Neuron (in vitro differentiated cells): ENCODE data around the gene DTX4.
A peak's percentile ranks its signal among the peaks of the same experiment; 100 is the strongest.

Experiments
- H2AFZ ChIP-seq: one replicate; pipeline ENCODE4 v1.6.1; 2013; ENCODE audit warnings: low read depth, mild to moderate bottlenecking, inconsistent platforms, low read length, moderate library complexity
- H3K27me3 ChIP-seq: one replicate; pipeline ENCODE4 v1.6.1; 2013; ENCODE audit warnings: low read length; ENCODE audit not compliant: insufficient read depth
- H3K36me3 ChIP-seq: one replicate; pipeline ENCODE4 v1.6.1; 2013; ENCODE audit warnings: low read length; ENCODE audit not compliant: insufficient read depth
- H3K4me1 ChIP-seq: one replicate; pipeline ENCODE4 v1.6.1; 2013; ENCODE audit warnings: low read length; ENCODE audit not compliant: insufficient read depth
- H3K4me3 ChIP-seq: 2 replicates; pipeline ENCODE4 v1.5.1; 2013; ENCODE audit warnings: mild to moderate bottlenecking, low read length, moderate library complexity
- H3K9me3 ChIP-seq: one replicate; pipeline ENCODE4 v1.6.1; 2013; ENCODE audit warnings: low read length

DTX4 gene

GRCh38 chr11:59178402-59178801 lies 6.5 kb downstream of the DTX4 start:
- Histone ChIP-seq H3K4me1 (peaks cover 87% of the 10 kb centered on the region), H2AFZ (no peak overlapping the region), H3K9me3 (peaks cover 22% of the 10 kb centered on the region), H3K27me3 (no peaks in the 10 kb centered on the region), H3K36me3 (peaks cover 59% of the 10 kb centered on the region), H3K4me3 (no peak overlapping the region)

- Histone ChIP-seq H3K36me3 (peaks cover 64% of the 10 kb centered on the region), H3K27me3 (no peaks in the 10 kb centered on the region), H3K9me3 (peaks cover 22% of the 10 kb centered on the region), H2AFZ (no peak overlapping the region), H3K4me1 (peaks cover 90% of the 10 kb centered on the region), H3K4me3 (no peak overlapping the region)
These were observed 7.2 kb downstream of the DTX4 start for GRCh38 chr11:59179121-59179520.

GRCh38 chr11:59180168-59180776 lies 8.3 kb downstream of the DTX4 start:
- Histone ChIP-seq H3K4me3 (no peak overlapping the region), H3K36me3 (peaks cover 64% of the 10 kb centered on the region), H3K4me1 (peaks cover 85% of the 10 kb centered on the region), H2AFZ (no peak overlapping the region), H3K9me3 (peaks cover 22% of the 10 kb centered on the region), H3K27me3 (no peaks in the 10 kb centered on the region)

- no peak overlapping the region for H3K4me3 ChIP-seq
- no peak overlapping the region for H2AFZ ChIP-seq
- peaks cover 22% of the 10 kb centered on the region for H3K9me3 ChIP-seq
- H3K4me1 ChIP-seq, result peaks cover 85% of the 10 kb centered on the region
- H3K36me3 ChIP-seq, result peaks cover 63% of the 10 kb centered on the region
- H3K27me3 ChIP-seq, result no peaks in the 10 kb centered on the region
These were observed 9.0 kb downstream of the DTX4 start for GRCh38 chr11:59180907-59181306.

- no peak overlapping the region for H2AFZ ChIP-seq
- H3K27me3 ChIP-seq, result no peaks in the 10 kb centered on the region
- peaks cover 86% of the 10 kb centered on the region for H3K4me1 ChIP-seq
- H3K36me3 ChIP-seq, result peaks cover 63% of the 10 kb centered on the region
- H3K9me3 ChIP-seq, result peaks cover 14% of the 10 kb centered on the region
- H3K4me3 ChIP-seq, result no peak overlapping the region
These were observed 10.0 kb downstream of the DTX4 start for GRCh38 chr11:59181746-59182456.

- no peak overlapping the region for H3K4me3 ChIP-seq
- peaks cover 63% of the 10 kb centered on the region for H3K36me3 ChIP-seq
- H3K4me1 ChIP-seq, result peaks cover 86% of the 10 kb centered on the region
- H3K27me3 ChIP-seq, result no peaks in the 10 kb centered on the region
- peaks cover 12% of the 10 kb centered on the region for H3K9me3 ChIP-seq
- no peak overlapping the region for H2AFZ ChIP-seq
These were observed 10.7 kb downstream of the DTX4 start for GRCh38 chr11:59182457-59183151.

- peaks cover 3% of the 10 kb centered on the region for H3K9me3 ChIP-seq
- no peaks in the 10 kb centered on the region for H3K27me3 ChIP-seq
- peaks cover 78% of the 10 kb centered on the region for H3K4me1 ChIP-seq
- H3K36me3 ChIP-seq, result peaks cover 63% of the 10 kb centered on the region
- H2AFZ ChIP-seq, result no peak overlapping the region
- no peak overlapping the region for H3K4me3 ChIP-seq
These were observed 11.8 kb downstream of the DTX4 start for GRCh38 chr11:59183771-59184170.

GRCh38 chr11:59184691-59185339 lies 12.9 kb downstream of the DTX4 start:
- Histone ChIP-seq H3K4me3 (peak overlapping the region; percentile 15), H3K9me3 (no peaks in the 10 kb centered on the region), H3K4me1 (peaks cover 73% of the 10 kb centered on the region), H3K36me3 (peaks cover 73% of the 10 kb centered on the region), H2AFZ (no peak overlapping the region), H3K27me3 (no peaks in the 10 kb centered on the region)

- Histone ChIP-seq H3K4me3 (peak overlapping the region; percentile 15), H3K36me3 (peaks cover 80% of the 10 kb centered on the region), H3K9me3 (no peaks in the 10 kb centered on the region), H2AFZ (no peak overlapping the region), H3K4me1 (peaks cover 69% of the 10 kb centered on the region), H3K27me3 (no peaks in the 10 kb centered on the region)
These were observed 13.5 kb downstream of the DTX4 start for GRCh38 chr11:59185386-59185945.

- Histone ChIP-seq H2AFZ (no peak overlapping the region), H3K4me3 (no peak overlapping the region), H3K36me3 (peaks cover 84% of the 10 kb centered on the region), H3K4me1 (peaks cover 62% of the 10 kb centered on the region), H3K27me3 (no peaks in the 10 kb centered on the region), H3K9me3 (no peaks in the 10 kb centered on the region)
These were observed 14.2 kb downstream of the DTX4 start for GRCh38 chr11:59186130-59186594.

- Histone ChIP-seq H3K36me3 (peaks cover 84% of the 10 kb centered on the region), H3K4me3 (no peak overlapping the region), H3K4me1 (peaks cover 53% of the 10 kb centered on the region), H2AFZ (no peak overlapping the region), H3K9me3 (no peaks in the 10 kb centered on the region), H3K27me3 (no peaks in the 10 kb centered on the region)
These were observed 15.1 kb downstream of the DTX4 start for GRCh38 chr11:59187035-59187434.

GRCh38 chr11:59187587-59187986 lies 15.7 kb downstream of the DTX4 start:
- H3K27me3 ChIP-seq, result no peaks in the 10 kb centered on the region
- H3K9me3 ChIP-seq, result no peaks in the 10 kb centered on the region
- H3K4me3 ChIP-seq, result no peak overlapping the region
- no peak overlapping the region for H2AFZ ChIP-seq
- H3K4me1 ChIP-seq, result peaks cover 48% of the 10 kb centered on the region
- peaks cover 84% of the 10 kb centered on the region for H3K36me3 ChIP-seq
